CD4-positive, CD25-positive, alpha-beta regulatory T cell (primary cell): ENCODE data around the gene ARL11. TPM values are rescaled to one million over a fixed set of nuclear protein-coding genes. Genes with fewer than 3 reads are reported as not detected.
A peak's percentile ranks its signal among the peaks of the same experiment; 100 is the strongest.

Experiments
- ATAC-seq, 2 donors: fragments of 150-1000 bp; cut with Tn5 transposase; one replicate each; pipeline ENCODE4 v1.10.0; 2021; ENCODE audit warnings: low read depth in 2 of 2, moderate number of reproducible peaks in 2 of 2, moderate library complexity in 1 of 2
- DNase-seq, 3 donors: peaks; one replicate each; pipeline versions ENCODE4 v3.0.0 to v3.0.0-alpha.2; 2012 to 2022; ENCODE audit warnings: mixed read lengths in 1 of 3
- H3K27ac ChIP-seq: one replicate; pipeline ENCODE4 v1.7.0; 2013; ENCODE audit warnings: mild to moderate bottlenecking, low read length; ENCODE audit not compliant: insufficient read depth, poor library complexity, severe bottlenecking
- H3K27me3 ChIP-seq: one replicate; pipeline ENCODE4 v1.7.0; 2013; ENCODE audit warnings: low read length; ENCODE audit not compliant: control insufficient read depth, insufficient read depth
- H3K36me3 ChIP-seq: one replicate; pipeline ENCODE4 v1.7.0; 2013; ENCODE audit warnings: mild to moderate bottlenecking, low read length, moderate library complexity; ENCODE audit not compliant: control insufficient read depth, insufficient read depth
- H3K4me1 ChIP-seq: 2 replicates; pipeline ENCODE4 v1.7.0; 2013; ENCODE audit warnings: mild to moderate bottlenecking, low read length; ENCODE audit not compliant: insufficient read depth, control insufficient read depth, poor library complexity, severe bottlenecking
- H3K4me3 ChIP-seq: one replicate; pipeline ENCODE4 v1.7.0; 2013; ENCODE audit warnings: low read depth, mild to moderate bottlenecking, low read length, moderate library complexity
- H3K9me3 ChIP-seq, 2 experiments: 1 replicate in 1 of 2; 2 replicates in 1 of 2; pipeline ENCODE4 v1.7.0; 2013; ENCODE audit warnings: low read length in 2 of 2, mild to moderate bottlenecking in 1 of 2, moderate library complexity in 1 of 2; ENCODE audit not compliant: control insufficient read depth in 2 of 2
- H3K27ac Mint-ChIP-seq, 3 donors: one replicate each; pipeline ENCODE4 v1.8.0; 2020 to 2022; ENCODE audit warnings: mild to moderate bottlenecking in 3 of 3, mixed read lengths in 3 of 3, moderate library complexity in 2 of 3
- H3K27me3 Mint-ChIP-seq: one replicate; pipeline ENCODE4 v1.8.0; 2022; ENCODE audit warnings: mild to moderate bottlenecking, mixed read lengths
- H3K36me3 Mint-ChIP-seq: one replicate; pipeline ENCODE4 v1.8.0; 2020; ENCODE audit warnings: mixed read lengths
- H3K4me1 Mint-ChIP-seq, 4 donors: one replicate each; pipeline ENCODE4 v1.8.0; 2020 to 2022; ENCODE audit warnings: mixed read lengths in 4 of 4, mild to moderate bottlenecking in 1 of 4
- H3K4me3 Mint-ChIP-seq, 4 donors: one replicate each; pipeline ENCODE4 v1.8.0; 2020 to 2022; ENCODE audit warnings: mild to moderate bottlenecking in 4 of 4, mixed read lengths in 4 of 4, moderate library complexity in 3 of 4
- H3K9me3 Mint-ChIP-seq, 7 donors: one replicate each; pipeline ENCODE4 v1.8.0; 2020 to 2022; ENCODE audit warnings: mixed read lengths in 7 of 7, mild to moderate bottlenecking in 3 of 7, moderate library complexity in 2 of 7
- polyA plus RNA-seq, 4 donors: library from polyadenylated mRNA; unstranded; fragments of 300-500 nt; fragmentation: Illumina TruSeq; gene quantifications; one replicate each; pipeline ENCODE4 v1.2.3, GENCODE V29; 2021
- total RNA-seq: library from RNA; stranded (reverse); gene quantifications from one replicate; pipeline ENCODE4 v1.2.3, GENCODE V29; 2022

The ARL11 gene
- total and polyA plus RNA-seq, 5 donors from 2014 or later = 0.14 to 1.9 (median 0.26) TPM

DNA sequence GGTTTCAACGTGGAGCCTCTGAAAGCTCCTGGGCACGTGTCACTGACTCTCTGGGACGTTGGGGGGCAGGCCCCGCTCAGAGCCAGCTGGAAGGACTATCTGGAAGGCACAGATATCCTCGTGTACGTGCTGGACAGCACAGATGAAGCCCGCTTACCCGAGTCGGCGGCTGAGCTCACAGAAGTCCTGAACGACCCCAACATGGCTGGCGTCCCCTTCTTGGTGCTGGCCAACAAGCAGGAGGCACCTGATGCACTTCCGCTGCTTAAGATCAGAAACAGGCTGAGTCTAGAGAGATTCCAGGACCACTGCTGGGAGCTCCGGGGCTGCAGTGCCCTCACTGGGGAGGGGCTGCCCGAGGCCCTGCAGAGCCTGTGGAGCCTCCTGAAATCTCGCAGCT is 2.3 kb downstream of the ARL11 start:
- Histone ChIP-seq H3K9me3 (no peaks in the 10 kb centered on the region), H3K4me1 (peaks cover 8% of the 10 kb centered on the region), H3K4me3 (no peak overlapping the region), H3K27ac (no peak overlapping the region), H3K36me3 (no peaks in the 10 kb centered on the region), H3K27me3 (no peaks in the 10 kb centered on the region)
- ATAC-seq = no peak
- H3K9me3 Mint-ChIP-seq = no peaks in the 10 kb centered on the region
- H3K27ac Mint-ChIP-seq = no peak overlapping the region
- H3K36me3 Mint-ChIP-seq = no peaks in the 10 kb centered on the region
- no peak overlapping the region for H3K4me3 Mint-ChIP-seq
- peaks cover 0 to 27% (median 11%) of the 10 kb centered on the region in 4 donors for H3K4me1 Mint-ChIP-seq
- no peaks in the 10 kb centered on the region for H3K27me3 Mint-ChIP-seq
- DNase-seq = no peak

DNA sequence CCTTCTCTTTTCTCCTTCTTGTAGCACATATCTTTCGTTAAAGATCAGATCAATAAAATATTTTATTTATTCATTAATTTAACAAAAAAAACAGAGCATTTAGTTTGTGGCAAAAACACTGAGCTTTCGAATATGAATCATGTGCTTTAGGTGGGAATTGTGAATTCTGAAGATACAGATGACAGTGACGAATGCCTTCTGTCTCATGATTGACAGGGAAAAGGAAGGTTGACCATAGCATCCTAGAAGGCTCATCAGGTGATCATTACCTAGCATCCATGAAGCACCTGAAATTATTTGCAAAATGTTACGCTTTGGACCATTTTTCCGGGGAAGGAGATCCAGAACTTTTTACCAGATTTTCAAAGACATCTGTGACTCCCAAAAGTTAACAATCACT is 3.8 kb downstream of the ARL11 start:
- Mint-ChIP-seq H3K27ac (peak overlapping the region in 1 of 3 donors; percentile 41), H3K4me1 (peaks cover 0 to 32% (median 15%) of the 10 kb centered on the region in 4 donors), H3K27me3 (no peaks in the 10 kb centered on the region), H3K36me3 (no peaks in the 10 kb centered on the region), H3K9me3 (no peaks in the 10 kb centered on the region), H3K4me3 (no peak overlapping the region)
- ATAC-seq = no peak
- H3K27ac ChIP-seq = no peak overlapping the region
- H3K27me3 ChIP-seq = no peaks in the 10 kb centered on the region
- H3K9me3 ChIP-seq = no peaks in the 10 kb centered on the region
- no peak overlapping the region for H3K4me3 ChIP-seq
- H3K36me3 ChIP-seq = no peaks in the 10 kb centered on the region
- DNase-seq = no peak
- H3K4me1 ChIP-seq = peaks cover 13% of the 10 kb centered on the region

DNA sequence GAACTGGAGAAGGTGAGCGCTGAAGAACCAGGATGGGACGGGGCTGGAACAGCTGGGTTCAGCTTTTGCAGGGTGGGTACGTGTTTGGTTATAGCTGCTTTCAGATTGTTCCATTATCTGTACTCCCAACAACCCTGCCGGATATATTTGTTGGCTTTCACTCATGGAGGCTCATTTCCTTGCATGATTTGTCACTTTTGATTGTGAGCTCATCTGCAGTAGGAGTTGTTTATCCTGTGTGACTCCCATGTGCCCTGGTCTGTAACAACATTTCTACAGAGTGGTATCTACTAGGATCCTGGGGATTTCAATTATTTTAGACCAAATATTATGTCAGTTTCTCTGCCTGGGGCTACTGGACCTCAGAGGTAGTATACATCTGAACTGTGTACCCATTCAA is 5.4 kb downstream of the ARL11 start:
- Histone ChIP-seq H3K27me3 (no peaks in the 10 kb centered on the region), H3K4me3 (no peak overlapping the region), H3K4me1 (peaks cover 5% of the 10 kb centered on the region), H3K36me3 (no peaks in the 10 kb centered on the region), H3K9me3 (no peaks in the 10 kb centered on the region), H3K27ac (no peak overlapping the region)
- no peak for DNase-seq
- Mint-ChIP-seq H3K4me1 (peaks cover 0 to 22% (median 10%) of the 10 kb centered on the region in 4 donors), H3K9me3 (no peaks in the 10 kb centered on the region), H3K36me3 (no peaks in the 10 kb centered on the region), H3K27me3 (no peaks in the 10 kb centered on the region), H3K27ac (no peak overlapping the region), H3K4me3 (no peak overlapping the region)
- no peak for ATAC-seq

DNA sequence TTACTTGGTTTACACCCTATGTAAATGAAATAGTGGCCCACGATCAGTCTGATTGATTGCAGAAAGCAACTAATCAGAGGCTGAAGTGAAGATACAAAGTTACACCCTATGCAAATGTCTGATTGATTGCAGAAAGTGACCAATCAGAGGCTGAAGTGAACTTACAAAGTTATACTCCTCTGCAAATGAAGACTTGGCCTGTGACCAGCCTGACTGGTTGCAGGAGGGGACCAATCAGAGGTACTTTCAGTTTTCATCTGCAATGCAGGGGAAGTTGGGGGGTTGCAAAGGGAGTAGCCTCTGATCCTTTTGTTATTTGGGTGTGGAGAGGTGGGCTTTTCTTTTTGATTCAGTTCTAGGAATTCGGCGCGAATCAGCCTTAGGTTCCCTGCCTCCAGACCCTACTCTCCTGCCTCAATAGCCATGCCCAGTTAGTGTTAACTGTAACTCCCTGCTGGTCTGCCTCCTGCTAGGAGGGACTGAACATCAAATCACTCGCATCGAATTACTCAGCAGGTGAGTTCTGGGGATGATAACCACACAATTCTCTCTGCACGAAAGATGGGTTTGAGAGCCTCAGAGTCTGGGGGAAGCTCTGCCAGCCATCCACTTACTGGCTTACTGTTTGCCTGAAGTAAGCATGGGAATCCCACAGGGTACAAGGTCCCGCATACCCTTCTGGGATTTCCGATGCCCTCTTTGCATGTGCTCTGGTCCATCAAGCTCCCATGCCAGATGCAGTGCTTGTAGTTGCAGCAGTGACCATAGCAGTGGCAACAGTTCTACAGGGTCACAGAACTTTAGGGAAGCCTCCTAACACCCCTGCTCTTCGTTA is 7.5 kb downstream of the ARL11 start:
- Histone ChIP-seq H3K27ac (peak overlapping the region; percentile 26), H3K4me1 (peaks cover 5% of the 10 kb centered on the region), H3K9me3 (no peaks in the 10 kb centered on the region), H3K27me3 (no peaks in the 10 kb centered on the region), H3K4me3 (peak overlapping the region; percentile 76), H3K36me3 (no peaks in the 10 kb centered on the region)
- no peaks in the 10 kb centered on the region for H3K9me3 Mint-ChIP-seq
- peak overlapping the region; percentile 64 to 85 (median 66) for H3K27ac Mint-ChIP-seq
- no peaks in the 10 kb centered on the region for H3K27me3 Mint-ChIP-seq
- peak overlapping the region; percentile 74 to 91 (median 80) for H3K4me3 Mint-ChIP-seq
- DNase-seq (peak; percentile 21 to 82 (median 63)), ATAC-seq (peak; percentile 73 to 77)
- no peaks in the 10 kb centered on the region for H3K36me3 Mint-ChIP-seq
- H3K4me1 Mint-ChIP-seq = peaks cover 0 to 10% (median 9%) of the 10 kb centered on the region in 4 donors

DNA sequence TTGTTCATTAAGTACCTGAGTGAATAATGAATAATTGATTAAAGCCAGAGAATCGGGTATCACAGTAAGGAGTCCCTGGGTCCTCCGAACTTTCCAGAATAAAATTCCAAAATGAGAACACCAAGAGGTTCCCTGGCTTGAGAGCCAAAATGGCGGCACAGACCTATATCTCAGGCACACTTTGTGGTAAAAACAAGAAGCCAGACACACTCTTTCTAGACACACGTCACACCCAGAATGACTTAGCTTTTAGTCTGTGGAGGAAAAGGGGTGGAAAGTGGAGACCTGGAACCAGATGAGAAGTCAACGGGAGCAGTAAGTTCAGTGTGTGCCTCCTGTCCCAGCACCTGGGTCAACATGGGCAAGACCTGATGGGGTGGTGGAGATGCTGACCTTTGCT is 8.4 kb downstream of the ARL11 start:
- Histone ChIP-seq H3K4me1 (peaks cover 5% of the 10 kb centered on the region), H3K9me3 (no peaks in the 10 kb centered on the region), H3K27me3 (no peaks in the 10 kb centered on the region), H3K27ac (no peak overlapping the region), H3K36me3 (no peaks in the 10 kb centered on the region), H3K4me3 (no peak overlapping the region)
- Mint-ChIP-seq H3K9me3 (peaks cover 0 to 3% (median 0%) of the 10 kb centered on the region in 7 donors), H3K4me1 (peaks cover 0 to 10% (median 9%) of the 10 kb centered on the region in 4 donors), H3K27me3 (no peaks in the 10 kb centered on the region), H3K27ac (peak overlapping the region in 2 of 3 donors; percentile 66 to 85), H3K36me3 (no peaks in the 10 kb centered on the region), H3K4me3 (peak overlapping the region in 2 of 4 donors; percentile 73 to 80)
- ATAC-seq (no peak), DNase-seq (no peak)

DNA sequence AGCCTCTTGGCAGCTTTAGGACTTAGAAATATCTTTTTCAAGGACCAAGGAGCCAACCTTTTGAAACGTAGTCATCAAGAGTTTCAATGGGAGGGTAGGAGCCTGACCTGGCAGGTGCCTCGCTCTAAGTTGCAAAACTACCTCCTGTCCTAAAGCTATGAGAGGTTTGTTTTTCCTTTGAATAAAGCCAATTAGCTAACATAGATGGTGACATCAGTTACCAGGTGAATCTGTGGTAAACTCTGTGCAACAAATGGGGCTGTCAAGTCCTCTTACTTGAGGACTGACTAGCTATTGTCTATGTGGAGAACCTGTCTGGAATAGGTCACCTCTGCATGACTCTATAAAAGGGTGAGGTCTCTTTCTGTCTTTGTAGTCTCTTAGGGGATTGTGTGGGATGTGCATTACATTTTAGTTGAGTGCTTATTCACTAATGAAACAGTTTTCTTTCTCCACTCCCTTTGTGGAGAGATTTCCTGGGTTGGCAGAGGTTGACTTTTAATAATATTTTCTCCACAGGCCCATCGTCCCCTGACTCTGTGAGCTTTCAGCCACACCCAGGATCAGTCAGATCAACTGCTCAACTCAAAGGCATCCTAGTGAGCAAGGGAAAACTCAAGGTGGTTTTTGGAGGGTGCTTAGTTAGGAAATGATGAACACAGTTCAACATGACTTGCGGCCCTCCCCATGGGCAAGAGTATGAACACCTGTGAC is 9.9 kb downstream of the ARL11 start:
- Mint-ChIP-seq H3K4me3 (no peak overlapping the region), H3K4me1 (peaks cover 0 to 10% (median 9%) of the 10 kb centered on the region in 4 donors), H3K9me3 (peaks cover 0 to 3% (median 0%) of the 10 kb centered on the region in 7 donors), H3K27me3 (no peaks in the 10 kb centered on the region), H3K27ac (no peak overlapping the region), H3K36me3 (no peaks in the 10 kb centered on the region)
- ATAC-seq (no peak), DNase-seq (no peak)
- Histone ChIP-seq H3K9me3 (no peaks in the 10 kb centered on the region), H3K27me3 (no peaks in the 10 kb centered on the region), H3K36me3 (no peaks in the 10 kb centered on the region), H3K27ac (no peak overlapping the region), H3K4me3 (no peak overlapping the region), H3K4me1 (peaks cover 5% of the 10 kb centered on the region)

DNA sequence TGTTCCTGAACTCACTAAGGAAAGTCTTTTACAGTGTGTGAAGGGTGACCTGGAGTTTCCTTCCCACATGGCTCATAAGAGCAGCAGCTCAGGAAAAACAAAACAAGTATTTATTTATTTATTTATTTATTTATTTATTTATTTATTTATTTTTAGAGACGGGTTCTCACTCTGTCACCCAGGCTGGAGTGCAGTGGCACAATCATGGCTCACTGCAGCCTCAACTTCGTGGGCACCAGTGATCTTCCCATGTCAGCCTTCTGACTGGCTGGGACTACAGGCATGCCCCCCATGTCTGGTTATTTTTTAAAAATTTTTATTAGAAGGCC is 10.4 kb downstream of the ARL11 start:
- H3K27me3 Mint-ChIP-seq = no peaks in the 10 kb centered on the region
- DNase-seq (no peak), ATAC-seq (no peak)
- H3K4me3 Mint-ChIP-seq = no peak overlapping the region
- Histone ChIP-seq H3K27me3 (no peaks in the 10 kb centered on the region), H3K4me1 (peaks cover 5% of the 10 kb centered on the region), H3K4me3 (no peak overlapping the region), H3K36me3 (no peaks in the 10 kb centered on the region), H3K27ac (no peak overlapping the region), H3K9me3 (no peaks in the 10 kb centered on the region)
- H3K36me3 Mint-ChIP-seq = no peaks in the 10 kb centered on the region
- no peak overlapping the region for H3K27ac Mint-ChIP-seq
- H3K4me1 Mint-ChIP-seq = peaks cover 0 to 10% (median 9%) of the 10 kb centered on the region in 4 donors
- H3K9me3 Mint-ChIP-seq = peaks cover 0 to 3% (median 0%) of the 10 kb centered on the region in 7 donors
